Thoracic aorta (tissue), 2 donors: ENCODE measurements around the gene UGT1A8. TPM values are rescaled to one million over a fixed set of nuclear protein-coding genes. Genes with fewer than 3 reads are reported as not detected.
"Not testable (repeated sequence)": the region's sequence is repeated elsewhere in the genome, so short reads cannot be mapped to it uniquely, and the experiment has no call there.

Source experiments
- ATAC-seq: fragments of 150-250 bp; one replicate; pipeline ENCODE4 v1.8.0; 2017; ENCODE audit warnings: low read depth; ENCODE audit not compliant: insufficient number of reproducible peaks, low FRiP score
- DNase-seq: peaks from one replicate; pipeline ENCODE4 v3.0.0-alpha.2; 2020; ENCODE audit warnings: low spot score
- H3K27ac ChIP-seq, 2 donors: fragments of 200-600 bp; sonication (generic); 1 replicate in 1 of 2; 2 replicates in 1 of 2; pipeline ENCODE4 v1.5.1; 2016; ENCODE audit warnings: mild to moderate bottlenecking in 2 of 2, moderate library complexity in 2 of 2
- H3K27me3 ChIP-seq: fragments of 200-600 bp; sonication (generic); replicated peaks from 2 replicates; pipeline ENCODE4 v1.6.0; 2016; ENCODE audit warnings: mild to moderate bottlenecking; ENCODE audit not compliant: insufficient read depth
- H3K36me3 ChIP-seq: fragments of 200-600 bp; sonication (generic); one replicate; pipeline ENCODE4 v1.5.1; 2016
- H3K4me1 ChIP-seq, 2 donors: fragments of 200-600 bp; sonication (generic); 1 replicate in 1 of 2; 2 replicates in 1 of 2; pipeline versions ENCODE4 v1.5.1 to v1.6.0; 2016; ENCODE audit warnings: low read depth in 2 of 2, mild to moderate bottlenecking in 1 of 2; ENCODE audit not compliant: control insufficient read depth in 1 of 2
- H3K4me3 ChIP-seq: fragments of 200-600 bp; sonication (generic); 2 replicates; pipeline ENCODE4 v1.5.1; 2016; ENCODE audit warnings: mild to moderate bottlenecking
- H3K9me3 ChIP-seq: fragments of 200-600 bp; sonication (generic); 2 replicates; pipeline ENCODE4 v1.5.1; 2016
- CTCF ChIP-seq: fragments of 200-600 bp; sonication (generic); IDR thresholded peaks from one replicate; pipeline ENCODE4 v1.5.1; 2019; ENCODE audit warnings: antibody characterized with exemption
- total RNA-seq, 2 donors: library from RNA; depleted of rRNA; stranded (reverse); fragments of >200 nt; gene quantifications; one replicate each; pipeline versions ENCODE4 v1.1.0 to v1.2.3, GENCODE V29; 2016

Gene UGT1A8
- total RNA-seq, 2 donors from 2014 or later: not detected

- Histone ChIP-seq H3K4me3 (no peak overlapping the region), H3K27ac (no peak overlapping the region), H3K36me3 (no peaks in the 10 kb centered on the region), H3K27me3 (no peaks in the 10 kb centered on the region), H3K4me1 (no peaks in the 10 kb centered on the region), H3K9me3 (no peaks in the 10 kb centered on the region)
- ATAC-seq: no peak
- TF ChIP-seq CTCF: no peak
- no peak for DNase-seq
These were observed 29.0 kb upstream of the UGT1A8 start for GRCh38 chr2:233588400-233588799.

- H3K27ac ChIP-seq, ATAC-seq, H3K27me3 ChIP-seq: not testable (repeated sequence)
These were observed 24.7 kb upstream of the UGT1A8 start for GRCh38 chr2:233592706-233593105.

GRCh38 chr2:233593201-233593600, 24.2 kb upstream of the UGT1A8 start:
- no peak overlapping the region for H3K4me3 ChIP-seq
- DNase-seq: no peak
- no peaks in the 10 kb centered on the region for H3K27me3 ChIP-seq
- no peak for TF ChIP-seq CTCF
- no peaks in the 10 kb centered on the region for H3K4me1 ChIP-seq
- H3K9me3 ChIP-seq: no peaks in the 10 kb centered on the region
- no peaks in the 10 kb centered on the region for H3K36me3 ChIP-seq
- ATAC-seq: no peak
- H3K27ac ChIP-seq: no peak overlapping the region

More at GRCh38 chr2:233592706-233593105, 24.7 kb upstream of the UGT1A8 start:
- not testable (repeated sequence) for DNase-seq, H3K36me3 ChIP-seq, H3K4me3 ChIP-seq, H3K9me3 ChIP-seq, H3K4me1 ChIP-seq

GRCh38 chr2:233597522-233597921, 19.9 kb upstream of the UGT1A8 start:
- no peak for TF ChIP-seq CTCF
- no peaks in the 10 kb centered on the region for H3K36me3 ChIP-seq
- no peak overlapping the region for H3K27ac ChIP-seq
- H3K4me1 ChIP-seq: no peaks in the 10 kb centered on the region
- ATAC-seq (no peak), DNase-seq (no peak)
- no peaks in the 10 kb centered on the region for H3K9me3 ChIP-seq
- H3K27me3 ChIP-seq: no peaks in the 10 kb centered on the region
- H3K4me3 ChIP-seq: no peak overlapping the region

GRCh38 chr2:233598952-233599351, 18.5 kb upstream of the UGT1A8 start:
- no peak overlapping the region for H3K4me3 ChIP-seq
- H3K36me3 ChIP-seq: no peaks in the 10 kb centered on the region
- ATAC-seq (no peak), DNase-seq (no peak)
- H3K4me1 ChIP-seq: no peaks in the 10 kb centered on the region
- no peaks in the 10 kb centered on the region for H3K27me3 ChIP-seq
- no peak overlapping the region for H3K27ac ChIP-seq
- TF ChIP-seq CTCF: no peak
- H3K9me3 ChIP-seq: no peaks in the 10 kb centered on the region

GRCh38 chr2:233600386-233600785, 17.0 kb upstream of the UGT1A8 start:
- no peak for ATAC-seq
- H3K27me3 ChIP-seq: no peaks in the 10 kb centered on the region
- no peak for DNase-seq

More at GRCh38 chr2:233600386-233600785, 17.0 kb upstream of the UGT1A8 start:
- no peak overlapping the region for H3K4me3 ChIP-seq
- H3K36me3 ChIP-seq: no peaks in the 10 kb centered on the region
- no peak for TF ChIP-seq CTCF
- H3K27ac ChIP-seq: no peak overlapping the region
- H3K4me1 ChIP-seq: no peaks in the 10 kb centered on the region
- no peaks in the 10 kb centered on the region for H3K9me3 ChIP-seq
